B cell (primary cell): ENCODE measurements around the gene IL17A. TPM values are rescaled to one million over a fixed set of nuclear protein-coding genes. Genes with fewer than 3 reads are reported as not detected.

Experiments
- ATAC-seq: fragments of 200-7000 bp; cut with Tn5 transposase; one replicate; pipeline ENCODE4 v1.10.0; 2021; ENCODE audit warnings: low read depth, mild to moderate bottlenecking, moderate number of reproducible peaks, moderate library complexity
- CTCF ChIA-PET: fragments of 350-600 bp; sonication (Branson Sonifier 250); formaldehyde crosslinking; loops from one replicate; lab custom pipeline; 2021; ENCODE audit warnings: antibody characterized with exemption, inconsistent platforms; lab: Charles Lee
- POLR2A ChIA-PET: fragments of 350-600 bp; sonication (Branson Sonifier 250); formaldehyde crosslinking; loops from one replicate; lab custom pipeline; 2021; ENCODE audit warnings: antibody characterized with exemption; lab: Charles Lee
- DNase-seq: peaks from one replicate; pipeline ENCODE4 v3.0.0; 2013
- H2AFZ ChIP-seq: 2 replicates; pipeline ENCODE4 v1.6.1; 2012; ENCODE audit warnings: mild to moderate bottlenecking, low read depth, low read length; ENCODE audit not compliant: insufficient read depth, poor library complexity, severe bottlenecking
- H3K27ac ChIP-seq, 2 donors: 1 replicate in 1 of 2; 2 replicates in 1 of 2; pipeline ENCODE4 v1.5.1; 2012 to 2013; ENCODE audit warnings: low read length in 2 of 2, mild to moderate bottlenecking in 2 of 2, moderate library complexity in 1 of 2
- H3K27me3 ChIP-seq, 4 experiments: fragments of 200-600 bp in 1 of 4; sonication (generic) in 1 of 4; replicated peaks in 1 of 4; 1 replicate in 2 of 4; 2 replicates in 2 of 4; pipeline versions ENCODE4 v1.6.1 to v1.7.0; 2013 to 2016; ENCODE audit warnings: low read length in 3 of 4, mild to moderate bottlenecking in 2 of 4, mixed read lengths in 1 of 4, moderate library complexity in 1 of 4; ENCODE audit not compliant: insufficient read depth in 4 of 4, control insufficient read depth in 3 of 4; ENCODE audit errors: control extremely low read depth in 1 of 4
- H3K36me3 ChIP-seq, 2 experiments: replicated peaks in 1 of 2; 1 replicate in 1 of 2; 2 replicates in 1 of 2; pipeline versions ENCODE4 v1.6.1 to v1.7.1; 2013; ENCODE audit warnings: low read length in 1 of 2; ENCODE audit not compliant: insufficient read depth in 2 of 2, control insufficient read depth in 1 of 2; ENCODE audit errors: control extremely low read depth in 1 of 2, extremely low read depth in 1 of 2
- H3K4me1 ChIP-seq, 2 donors: fragments of 200-600 bp in 1 of 2; sonication (generic) in 1 of 2; 1 replicate in 1 of 2; 2 replicates in 1 of 2; pipeline versions ENCODE4 v1.5.1 to v1.6.1; 2013 to 2017; ENCODE audit warnings: low read length in 2 of 2; ENCODE audit not compliant: control insufficient read depth in 2 of 2, insufficient read depth in 2 of 2
- H3K4me2 ChIP-seq: replicated peaks from 2 replicates; pipeline ENCODE3; 2012; ENCODE audit warnings: mild to moderate bottlenecking, low read depth, low read length; ENCODE audit not compliant: poor library complexity, severe bottlenecking
- H3K4me3 ChIP-seq, 5 experiments: fragments of 200-600 bp in 1 of 5; sonication (generic) in 1 of 5; 1 replicate in 3 of 5; 2 replicates in 2 of 5; pipeline versions ENCODE4 v1.5.1 to v1.7.0; 2011 to 2016; ENCODE audit warnings: low read length in 4 of 5, mild to moderate bottlenecking in 4 of 5, low read depth in 2 of 5, control low read depth in 1 of 5, moderate library complexity in 1 of 5; ENCODE audit not compliant: insufficient read depth in 1 of 5; ENCODE audit errors: control extremely low read depth in 1 of 5, extremely low read depth in 1 of 5
- H3K79me2 ChIP-seq: fragments of 200-600 bp; sonication (generic); one replicate; pipeline ENCODE4 v1.6.0; 2016; ENCODE audit warnings: low read length; ENCODE audit not compliant: control insufficient read depth, insufficient read depth
- H3K9ac ChIP-seq: fragments of 200-600 bp; sonication (generic); 2 replicates; pipeline ENCODE4 v1.6.1; 2017; ENCODE audit warnings: mild to moderate bottlenecking, low read length, moderate library complexity
- H3K9me3 ChIP-seq, 3 donors: one replicate each; pipeline versions ENCODE4 v1.6.1 to v1.7.1; 2013; ENCODE audit warnings: low read length in 2 of 3; ENCODE audit not compliant: control insufficient read depth in 2 of 3, insufficient read depth in 1 of 3; ENCODE audit errors: control extremely low read depth in 1 of 3
- H4K20me1 ChIP-seq: 2 replicates; pipeline ENCODE4 v1.6.0; 2012; ENCODE audit warnings: mild to moderate bottlenecking, low read length; ENCODE audit not compliant: insufficient read depth, control insufficient read depth, poor library complexity, severe bottlenecking
- H3K27ac Mint-ChIP-seq: one replicate; pipeline ENCODE4 v1.8.0; 2021; ENCODE audit warnings: mixed read lengths
- H3K27me3 Mint-ChIP-seq: one replicate; pipeline ENCODE4 v1.8.0; 2021; ENCODE audit warnings: mixed read lengths
- H3K4me1 Mint-ChIP-seq: one replicate; pipeline ENCODE4 v1.8.0; 2021; ENCODE audit warnings: mixed read lengths
- H3K4me3 Mint-ChIP-seq: one replicate; pipeline ENCODE4 v1.8.0; 2021; ENCODE audit warnings: mixed read lengths
- H3K9me3 Mint-ChIP-seq: one replicate; pipeline ENCODE4 v1.8.0; 2022; ENCODE audit warnings: mixed read lengths; ENCODE audit not compliant: insufficient read depth
- EZH2 ChIP-seq: IDR thresholded peaks from 2 replicates; pipeline ENCODE4 v1.6.1; 2012; ENCODE audit warnings: borderline replicate concordance, low read depth, mild to moderate bottlenecking, moderate library complexity, low read length; ENCODE audit not compliant: insufficient read depth, poor library complexity, severe bottlenecking
- WGBS: methylation state at CpG from one replicate; pipeline ENCODE4 v1.1.5; 2013; ENCODE audit warnings: missing lambda C conversion rate; ENCODE audit not compliant: insufficient coverage; 5-methylcytosine and 5-hydroxymethylcytosine counted together
- intact Hi-C: fragments of 100-400 bp; cut with micrococcal nuclease; formaldehyde crosslinking; loops from one replicate; pipeline ENCODE4 v1.10.0; 2022
- polyA plus RNA-seq: library from polyadenylated mRNA; depleted of rRNA; stranded (reverse); fragments of >200 nt; gene quantifications from 2 replicates; pipeline ENCODE4 v1.2.3, GENCODE V29; 2012
- total RNA-seq, 2 donors: library from RNA; stranded (reverse); fragments of 120-200 nt in 1 of 2; gene quantifications; 1 replicate in 1 of 2; 2 replicates in 1 of 2; pipeline versions ENCODE4 v1.2.3 to v1.2.4, GENCODE V29; 2013 to 2022
- TF ChIP-seq, protein P1 (sequence below): fragments of 200-600 bp; IDR thresholded peaks from one replicate; pipeline ENCODE4 v1.8.0; 2022; ENCODE audit warnings: antibody characterized with exemption, mild to moderate bottlenecking

The IL17A gene
- total and polyA plus RNA-seq, 2 donors (not counting 1 experiment from before 2014, with no cell fraction given): not detected

DNA sequence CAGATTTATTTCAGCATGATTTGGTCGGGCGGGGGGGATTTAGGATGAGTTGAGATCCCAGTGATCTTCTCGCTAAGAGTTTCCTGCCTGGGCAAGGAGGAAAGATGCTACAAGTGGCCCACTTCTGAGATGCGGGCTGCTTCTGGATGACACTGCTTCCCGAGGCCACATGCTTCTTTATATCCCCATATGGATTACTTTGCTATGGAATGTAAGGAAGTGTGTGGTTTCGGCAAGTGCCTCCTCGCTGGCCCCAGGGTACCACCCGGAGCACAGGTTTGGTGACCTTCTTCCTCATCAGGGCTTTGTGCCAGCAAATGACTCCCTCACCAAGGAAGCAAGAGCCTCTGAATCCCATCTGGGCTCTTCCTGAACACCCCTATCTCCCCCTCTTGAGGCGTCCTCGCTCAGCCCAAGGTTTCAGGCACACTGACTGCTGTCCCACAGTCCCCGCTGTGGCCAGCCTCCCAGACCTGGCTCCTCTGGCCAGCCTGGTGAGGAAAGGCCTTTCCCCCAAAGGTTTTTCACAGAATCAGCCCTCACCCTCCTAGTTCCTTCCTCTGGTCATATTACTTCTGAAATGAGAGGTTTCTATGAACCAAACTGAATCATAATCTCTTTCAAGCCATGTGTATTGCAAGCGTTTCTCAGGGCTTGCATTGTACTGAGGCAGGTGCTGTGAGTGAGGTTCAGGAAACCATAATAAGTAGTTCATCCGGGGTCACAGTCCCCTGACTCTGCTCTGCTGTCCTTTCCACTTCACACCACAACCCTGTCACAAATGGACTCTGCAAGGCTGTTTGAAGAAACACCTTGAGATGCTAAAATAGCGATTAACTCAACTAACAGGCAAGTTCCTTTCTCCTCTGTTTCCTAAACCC is 41.7 kb upstream of the IL17A start:
- DNase-seq: no peak
- no peak overlapping the region for H3K4me3 Mint-ChIP-seq
- no peaks in the 10 kb centered on the region for H3K36me3 ChIP-seq
- no peaks in the 10 kb centered on the region for H3K4me1 Mint-ChIP-seq
- H3K27me3 ChIP-seq: peaks cover 0 to 3% (median 0%) of the 10 kb centered on the region in 4 experiments
- ATAC-seq: no peak
- WGBS: 88% methylated on average over 10 of the region's 14 CpGs
- no peak overlapping the region for H3K9ac ChIP-seq
- H3K4me2 ChIP-seq: no peak overlapping the region
- ChIA-PET CTCF (no interaction called here), POLR2A (no interaction called here)
- no peaks in the 10 kb centered on the region for H3K9me3 ChIP-seq
- no peaks in the 10 kb centered on the region for H3K4me1 ChIP-seq
- no peaks in the 10 kb centered on the region for H3K79me2 ChIP-seq
- no peak overlapping the region for H3K27ac Mint-ChIP-seq
- H3K9me3 Mint-ChIP-seq: no peaks in the 10 kb centered on the region
- H3K27ac ChIP-seq: no peak overlapping the region
- H2AFZ ChIP-seq: no peak overlapping the region
- H3K4me3 ChIP-seq: no peak overlapping the region
- no peaks in the 10 kb centered on the region for H4K20me1 ChIP-seq
- no peak for TF ChIP-seq EZH2
- TF ChIP-seq, protein P1, sequence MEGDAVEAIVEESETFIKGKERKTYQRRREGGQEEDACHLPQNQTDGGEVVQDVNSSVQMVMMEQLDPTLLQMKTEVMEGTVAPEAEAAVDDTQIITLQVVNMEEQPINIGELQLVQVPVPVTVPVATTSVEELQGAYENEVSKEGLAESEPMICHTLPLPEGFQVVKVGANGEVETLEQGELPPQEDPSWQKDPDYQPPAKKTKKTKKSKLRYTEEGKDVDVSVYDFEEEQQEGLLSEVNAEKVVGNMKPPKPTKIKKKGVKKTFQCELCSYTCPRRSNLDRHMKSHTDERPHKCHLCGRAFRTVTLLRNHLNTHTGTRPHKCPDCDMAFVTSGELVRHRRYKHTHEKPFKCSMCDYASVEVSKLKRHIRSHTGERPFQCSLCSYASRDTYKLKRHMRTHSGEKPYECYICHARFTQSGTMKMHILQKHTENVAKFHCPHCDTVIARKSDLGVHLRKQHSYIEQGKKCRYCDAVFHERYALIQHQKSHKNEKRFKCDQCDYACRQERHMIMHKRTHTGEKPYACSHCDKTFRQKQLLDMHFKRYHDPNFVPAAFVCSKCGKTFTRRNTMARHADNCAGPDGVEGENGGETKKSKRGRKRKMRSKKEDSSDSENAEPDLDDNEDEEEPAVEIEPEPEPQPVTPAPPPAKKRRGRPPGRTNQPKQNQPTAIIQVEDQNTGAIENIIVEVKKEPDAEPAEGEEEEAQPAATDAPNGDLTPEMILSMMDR: no peak
- peaks cover 10% of the 10 kb centered on the region for H3K27me3 Mint-ChIP-seq
- intact Hi-C loops: no loop called here

DNA sequence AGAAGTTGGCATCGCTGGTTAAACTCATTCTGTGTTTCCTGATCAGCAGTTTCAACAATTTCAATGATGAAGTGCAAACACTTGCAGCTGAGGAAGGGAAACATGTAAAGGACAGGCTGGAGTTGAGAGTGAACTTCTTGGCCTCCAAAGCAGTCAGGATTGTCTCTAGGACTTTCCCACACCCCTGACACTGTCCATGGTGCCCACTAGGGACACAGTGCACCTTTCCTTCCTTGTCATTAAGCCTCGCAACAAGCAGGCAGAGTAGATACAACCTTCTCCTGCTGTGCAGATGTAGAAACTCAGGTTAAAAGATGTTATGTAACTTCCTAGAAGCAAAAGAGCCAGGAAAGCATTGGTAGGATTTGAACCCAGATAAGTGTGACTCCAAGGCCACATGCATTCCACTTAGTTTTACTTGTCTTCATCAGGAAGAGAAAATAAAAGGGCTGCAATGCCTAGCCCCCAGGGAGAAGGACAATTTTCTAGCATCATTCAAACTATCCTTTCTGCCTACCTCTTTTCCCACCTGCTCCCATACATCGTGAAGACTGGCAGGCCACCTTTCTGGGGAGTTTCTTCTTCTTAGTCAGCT is 39.2 kb upstream of the IL17A start:
- Histone ChIP-seq H3K9me3 (no peaks in the 10 kb centered on the region), H3K27me3 (peaks cover 0 to 3% (median 0%) of the 10 kb centered on the region in 4 experiments), H2AFZ (no peak overlapping the region), H3K9ac (no peak overlapping the region), H3K4me2 (no peak overlapping the region), H4K20me1 (no peaks in the 10 kb centered on the region), H3K36me3 (no peaks in the 10 kb centered on the region), H3K4me3 (no peak overlapping the region), H3K4me1 (no peaks in the 10 kb centered on the region), H3K79me2 (no peaks in the 10 kb centered on the region), H3K27ac (no peak overlapping the region)
- H3K4me3 Mint-ChIP-seq: no peak overlapping the region
- no peaks in the 10 kb centered on the region for H3K9me3 Mint-ChIP-seq
- CTCF ChIA-PET: no interaction called here
- H3K27me3 Mint-ChIP-seq: peaks cover 15% of the 10 kb centered on the region
- intact Hi-C loops: no loop called here
- H3K27ac Mint-ChIP-seq: no peak overlapping the region
- POLR2A ChIA-PET: no interaction called here
- no peaks in the 10 kb centered on the region for H3K4me1 Mint-ChIP-seq
- 60% methylated on average over 1 of the region's 3 CpGs for WGBS
- TF ChIP-seq, protein P1: no peak
- TF ChIP-seq EZH2: no peak
- ATAC-seq (no peak), DNase-seq (no peak)
